GM10847 (cell line): ENCODE data around the gene SNX5.

Experiments
- POLR2A ChIP-seq: IDR thresholded peaks from 2 replicates; pipeline ENCODE4 v1.6.1; 2011; ENCODE audit not compliant: insufficient read length; ENCODE audit errors: extremely low read depth

Gene SNX5

GRCh38 chr20:17925940-17926300, 42.7 kb downstream of the SNX5 start:
- no peak for TF ChIP-seq POLR2A

GRCh38 chr20:17925141-17925939, 43.3 kb downstream of the SNX5 start:
- TF ChIP-seq POLR2A, result no peak

- TF ChIP-seq POLR2A, result no peak
Observed at GRCh38 chr20:17921774-17922173, 46.8 kb downstream of the SNX5 start.

- TF ChIP-seq POLR2A, result no peak
Observed at GRCh38 chr20:17919149-17919548, 49.4 kb downstream of the SNX5 start.

GRCh38 chr20:17917832-17918618, 50.6 kb downstream of the SNX5 start:
- TF ChIP-seq POLR2A, result no peak

- TF ChIP-seq POLR2A, result no peak
Observed at GRCh38 chr20:17916433-17916891, 52.1 kb downstream of the SNX5 start.

- TF ChIP-seq POLR2A, result no peak
Observed at GRCh38 chr20:17914957-17915356, 53.6 kb downstream of the SNX5 start.

- TF ChIP-seq POLR2A, result no peak
Observed at GRCh38 chr20:17912916-17913315, 55.7 kb downstream of the SNX5 start.

GRCh38 chr20:17911927-17912326, 56.7 kb downstream of the SNX5 start:
- no peak for TF ChIP-seq POLR2A

GRCh38 chr20:17910828-17911294, 57.7 kb downstream of the SNX5 start:
- TF ChIP-seq POLR2A, result no peak

- no peak for TF ChIP-seq POLR2A
Observed at GRCh38 chr20:17909869-17910321, 58.7 kb downstream of the SNX5 start.

- no peak for TF ChIP-seq POLR2A
Observed at GRCh38 chr20:17905544-17905943, 63.0 kb downstream of the SNX5 start.

- no peak for TF ChIP-seq POLR2A
Observed at GRCh38 chr20:17904027-17904426, 64.6 kb downstream of the SNX5 start.

- no peak for TF ChIP-seq POLR2A
Observed at GRCh38 chr20:17902531-17903083, 66.0 kb downstream of the SNX5 start.

GRCh38 chr20:17901971-17902370, 66.6 kb downstream of the SNX5 start:
- TF ChIP-seq POLR2A, result no peak

GRCh38 chr20:17898548-17898994, 70.0 kb downstream of the SNX5 start:
- TF ChIP-seq POLR2A, result no peak
